Heart left ventricle (tissue), 16 donors: Measurements from ENCODE around the gene FUT3. TPM values are rescaled to one million over a fixed set of nuclear protein-coding genes. Genes with fewer than 3 reads are reported as not detected.

Experiments used
- ATAC-seq, 4 donors: fragments of 200-7000 bp; cut with Tn5 transposase; one replicate each; pipeline ENCODE4 v1.9.1; 2020 to 2022; ENCODE audit warnings: moderate library complexity in 4 of 4, mild to moderate bottlenecking in 3 of 4, moderate number of reproducible peaks in 1 of 4
- DNase-seq, 5 donors: peaks; one replicate each; pipeline ENCODE4 v3.0.0-alpha.2; 2020
- H3K27ac ChIP-seq, 12 donors: fragments of 200-600 bp; sonication (generic) in 4 of 12; one replicate each; pipeline versions ENCODE4 v1.5.0 to v1.8.0; 2016 to 2022; ENCODE audit warnings: mild to moderate bottlenecking in 2 of 12
- H3K27me3 ChIP-seq, 9 donors: fragments of 200-600 bp; sonication (generic) in 2 of 9; one replicate each; pipeline versions ENCODE4 v1.5.1 to v1.8.0; 2016 to 2022; ENCODE audit warnings: mild to moderate bottlenecking in 3 of 9
- H3K36me3 ChIP-seq, 9 donors: fragments of 200-600 bp; sonication (generic) in 2 of 9; one replicate each; pipeline versions ENCODE4 v1.5.0 to v1.8.0; 2018 to 2022; ENCODE audit warnings: mild to moderate bottlenecking in 2 of 9
- H3K4me1 ChIP-seq, 12 donors: fragments of 200-600 bp; sonication (generic) in 4 of 12; one replicate each; pipeline versions ENCODE4 v1.5.0 to v1.8.0; 2016 to 2022; ENCODE audit warnings: mild to moderate bottlenecking in 3 of 12
- H3K4me3 ChIP-seq, 12 donors: fragments of 200-600 bp; sonication (generic) in 4 of 12; one replicate each; pipeline versions ENCODE4 v1.5.0 to v1.8.0; 2017 to 2022; ENCODE audit warnings: mild to moderate bottlenecking in 9 of 12, moderate library complexity in 4 of 12
- H3K9me3 ChIP-seq, 12 donors: fragments of 200-600 bp; sonication (generic) in 4 of 12; one replicate each; pipeline versions ENCODE4 v1.5.0 to v1.8.0; 2016 to 2022; ENCODE audit warnings: mild to moderate bottlenecking in 1 of 12
- POLR2A ChIP-seq, 2 donors: fragments of 450-650 bp; IDR thresholded peaks; one replicate each; pipeline ENCODE4 v1.6.1; 2017; ENCODE audit warnings: antibody characterized with exemption in 2 of 2, mild to moderate bottlenecking in 2 of 2, moderate library complexity in 2 of 2
- WGBS, 4 donors: extraction: QIAGEN DNeasy Blood & Tissue Kit in 2 of 4; methylation state at CpG; one replicate each; pipeline versions ENCODE4 v1.1.5 to v1.1.7; 2013 to 2018; 5-methylcytosine and 5-hydroxymethylcytosine counted together
- intact Hi-C, 10 donors: fragments of 100-400 bp; cut with DNase I; formaldehyde crosslinking; loops; one replicate each; pipeline versions ENCODE4 v1.11.1 to v1.14.2; 2022
- polyA plus RNA-seq, 2 donors: library from polyadenylated mRNA; stranded (reverse); fragments of 200-250 nt; gene quantifications; one replicate each; pipeline ENCODE4 v1.2.3, GENCODE V29; 2013
- total RNA-seq, 9 donors: library from RNA; depleted of rRNA in 2 of 9; stranded (reverse); fragments of >200 nt in 2 of 9; fragmentation: NEBNext Ultra II Directional in 3 of 9; extraction: Animal tissue kit (Norgen Biotek cat#: 25700) in 3 of 9; gene quantifications; one replicate each; pipeline versions ENCODE4 v1.1.0 to v1.2.4, GENCODE V29; 2016 to 2023
- TF ChIP-seq, protein P1 (sequence below), 12 donors: fragments of 200-600 bp; sonication (generic) in 4 of 12; IDR thresholded peaks; one replicate each; pipeline versions ENCODE4 v1.5.0 to v1.8.0; 2018 to 2022; ENCODE audit warnings: antibody characterized with exemption in 12 of 12, mild to moderate bottlenecking in 5 of 12
- donor health status: ischemic (EF 13 %, LVEDD 7.1; RV severe dilation, severe dysfunction).
- donor health status: healthy with polysubstance abuse.
- donor health status: DM: no; HTN: yes; CAD: no.
- donor health status: DM: no; HTN: no; CAD: no.
- donor health status: ischemic (EF 25% LVEDD 6.9; RV normal size, moderate dysfunction).
- donor health status: ischemic (EF 25% LVEDD 5.7; RV mildly dilated, moderate dysfunction).
- donor health status: healthy.
- donor health status: DM: yes; HTN: yes; CAD: no.
- donor health status: ischemic (EF 35%, LVEDD 5.7; RV mildly dilated, moderate dysfunction).
- donor health status: nonischemic (EF 11% LVEDD 7.7; RV severe dilation, severe dysfunction).
- donor health status: DM: yes; HTN: yes; CAD: no.
- donor health status: PGD.
- donor health status: ischemic (EF 29% LVEDD 5.4; RV normal size, mild dysfunction).
- donor health status: nonischemic (EF 23%, LVEDD 6.1; RV moderate dilation, normal function).

FUT3 gene
- total and polyA plus RNA-seq, 11 donors: 0.07 TPM; not detected in 10

DNA sequence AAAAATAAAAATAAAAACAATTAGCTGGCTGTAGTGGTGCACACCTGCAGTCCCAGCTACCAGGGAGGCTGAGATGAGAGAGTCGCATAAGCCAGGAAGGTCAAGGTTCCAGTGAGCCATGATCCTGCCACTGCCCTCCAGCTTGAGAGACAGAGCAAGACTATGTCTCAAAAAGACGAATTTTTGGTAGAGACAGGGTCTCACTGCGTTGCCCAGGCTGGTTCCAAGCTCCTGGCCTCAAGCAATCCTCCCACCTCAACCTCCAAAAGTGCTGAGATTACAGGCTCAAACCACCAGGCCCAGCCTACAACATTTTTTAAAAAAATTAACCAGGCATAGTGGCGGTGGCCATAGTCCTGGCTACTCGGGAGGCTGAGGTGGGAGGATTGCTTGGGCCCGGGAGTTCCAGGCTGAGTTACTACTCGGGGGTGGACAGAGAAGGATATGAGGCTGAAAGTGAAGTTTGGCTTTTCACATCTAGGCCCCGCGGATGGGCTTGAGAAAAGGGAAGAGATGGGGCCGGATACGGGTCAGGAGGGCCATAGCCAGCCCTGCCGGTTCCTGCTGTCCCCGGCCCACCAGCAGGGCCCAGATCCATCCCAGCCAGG is 42.2 kb upstream of the FUT3 start:
- 67 to 80% (median 72%) methylated on average over 13 of the region's 13 CpGs for WGBS, 4 donors
- Histone ChIP-seq H3K4me1 (peaks cover 0 to 60% (median 27%) of the 10 kb centered on the region in 12 donors), H3K9me3 (no peaks in the 10 kb centered on the region), H3K27ac (peak overlapping the region in 11 of 12 donors; percentile 43 to 93 (median 76)), H3K36me3 (peaks cover 0 to 31% (median 16%) of the 10 kb centered on the region in 9 donors), H3K4me3 (no peak overlapping the region), H3K27me3 (peaks cover 0 to 15% (median 0%) of the 10 kb centered on the region in 9 donors)
- intact Hi-C loops: loop anchor here in 9 of 10 donors (2.0 to 5.0 kb wide), 5 partner anchors 66 to 91 kb away; partner anchors contain the start of gene NRTN (in 3 of the 9)
- ATAC-seq (peak in 1 of 4 donors; percentile 3), DNase-seq (no peak)
- TF ChIP-seq, protein P1, sequence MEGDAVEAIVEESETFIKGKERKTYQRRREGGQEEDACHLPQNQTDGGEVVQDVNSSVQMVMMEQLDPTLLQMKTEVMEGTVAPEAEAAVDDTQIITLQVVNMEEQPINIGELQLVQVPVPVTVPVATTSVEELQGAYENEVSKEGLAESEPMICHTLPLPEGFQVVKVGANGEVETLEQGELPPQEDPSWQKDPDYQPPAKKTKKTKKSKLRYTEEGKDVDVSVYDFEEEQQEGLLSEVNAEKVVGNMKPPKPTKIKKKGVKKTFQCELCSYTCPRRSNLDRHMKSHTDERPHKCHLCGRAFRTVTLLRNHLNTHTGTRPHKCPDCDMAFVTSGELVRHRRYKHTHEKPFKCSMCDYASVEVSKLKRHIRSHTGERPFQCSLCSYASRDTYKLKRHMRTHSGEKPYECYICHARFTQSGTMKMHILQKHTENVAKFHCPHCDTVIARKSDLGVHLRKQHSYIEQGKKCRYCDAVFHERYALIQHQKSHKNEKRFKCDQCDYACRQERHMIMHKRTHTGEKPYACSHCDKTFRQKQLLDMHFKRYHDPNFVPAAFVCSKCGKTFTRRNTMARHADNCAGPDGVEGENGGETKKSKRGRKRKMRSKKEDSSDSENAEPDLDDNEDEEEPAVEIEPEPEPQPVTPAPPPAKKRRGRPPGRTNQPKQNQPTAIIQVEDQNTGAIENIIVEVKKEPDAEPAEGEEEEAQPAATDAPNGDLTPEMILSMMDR (IDR thresholded peaks at IDR 0.05): no peak
- TF ChIP-seq POLR2A (IDR thresholded peaks at IDR 0.05): no peak

DNA sequence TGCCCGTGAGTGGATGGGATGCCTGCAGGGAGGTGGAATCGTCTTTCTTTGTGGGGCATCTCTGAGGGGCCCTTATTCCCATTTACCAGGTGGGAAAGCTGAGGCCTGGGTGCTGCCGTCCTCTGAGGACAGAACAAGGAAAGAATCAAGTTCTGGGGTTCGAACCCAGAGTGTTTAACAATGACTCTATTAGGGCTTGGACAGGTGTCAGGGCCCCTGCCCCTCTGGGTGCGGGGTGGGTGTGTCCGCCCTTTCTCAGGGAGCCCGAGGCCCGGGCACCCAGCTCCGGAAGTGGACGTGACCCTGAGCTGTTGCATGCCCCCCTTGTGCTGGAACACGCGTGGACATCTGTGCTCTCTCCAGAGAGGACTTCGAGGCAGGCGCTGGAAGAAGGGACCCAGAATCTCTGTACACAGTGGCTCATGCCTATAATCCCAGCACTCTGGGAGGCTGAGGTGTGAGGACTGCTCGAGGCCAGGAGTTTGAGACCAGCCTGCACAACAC is 41.6 kb upstream of the FUT3 start:
- 54 to 65% (median 60%) methylated on average over 11 to 15 of the region's 15 CpGs for WGBS, 4 donors
- no peak for DNase-seq
- H3K9me3 ChIP-seq: no peaks in the 10 kb centered on the region
- H3K4me3 ChIP-seq: no peak overlapping the region
- ATAC-seq: no peak
- H3K36me3 ChIP-seq: peaks cover 0 to 31% (median 16%) of the 10 kb centered on the region in 9 donors
- peaks cover 0 to 15% (median 0%) of the 10 kb centered on the region in 9 donors for H3K27me3 ChIP-seq
- TF ChIP-seq, protein P1 (IDR thresholded peaks at IDR 0.05): no peak
- no peak for TF ChIP-seq POLR2A (IDR thresholded peaks at IDR 0.05)
- H3K4me1 ChIP-seq: peaks cover 0 to 60% (median 27%) of the 10 kb centered on the region in 12 donors
- peak overlapping the region in 5 of 12 donors; percentile 82 to 93 (median 89) for H3K27ac ChIP-seq
- intact Hi-C loops: loop anchor here in 9 of 10 donors (2.0 to 5.0 kb wide), 5 partner anchors 66 to 91 kb away; partner anchors contain the start of gene NRTN (in 3 of the 9)

DNA sequence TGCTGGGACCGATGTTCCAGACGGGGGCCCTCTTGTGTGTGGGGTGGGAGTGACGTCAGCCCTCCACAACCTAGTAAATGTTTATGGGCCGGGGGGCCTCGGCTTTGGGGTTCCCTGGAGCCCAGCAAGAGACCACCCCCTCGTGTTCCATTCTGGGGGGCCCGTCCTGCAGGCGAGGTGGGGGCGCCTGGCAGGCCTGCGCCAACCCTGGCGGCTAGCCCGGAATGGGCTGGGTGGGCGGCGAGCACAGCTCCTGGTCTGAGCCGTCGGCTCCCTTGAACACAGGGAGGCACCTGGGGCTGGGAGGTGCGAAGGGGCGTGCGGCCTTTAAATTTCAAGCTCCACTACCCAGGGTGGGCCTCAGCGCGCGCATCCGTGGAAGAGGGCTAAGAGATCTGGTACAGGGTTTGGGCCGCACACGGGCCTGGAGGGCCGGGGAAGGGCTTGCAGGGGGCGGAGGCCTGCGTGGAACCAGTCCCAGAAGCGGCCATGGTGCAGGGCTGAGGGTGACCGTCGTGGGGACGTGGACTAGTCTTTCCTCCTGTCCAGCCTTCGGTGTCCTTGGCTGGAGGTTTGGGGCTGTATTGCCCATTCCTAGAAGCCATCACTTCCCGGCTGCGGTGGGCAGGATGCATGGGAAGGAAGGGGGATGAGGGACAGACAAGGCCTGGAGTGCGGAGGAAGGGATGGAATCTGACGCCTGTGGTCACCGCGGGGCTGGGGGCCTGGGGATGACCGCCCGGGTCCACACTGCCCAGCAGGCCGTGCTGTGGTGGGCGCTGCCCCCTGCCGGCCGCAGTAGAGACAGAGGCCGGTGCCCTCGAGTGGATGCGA is 40.9 kb upstream of the FUT3 start:
- peaks cover 0 to 56% (median 27%) of the 10 kb centered on the region in 12 donors for H3K4me1 ChIP-seq
- H3K27ac ChIP-seq: peak overlapping the region in 1 of 12 donors; percentile 89
- TF ChIP-seq POLR2A (IDR thresholded peaks at IDR 0.05): no peak
- TF ChIP-seq, protein P1 (IDR thresholded peaks at IDR 0.05): peak; percentile 44 to 73 (median 61)

More for the DNA sequence above, 40.9 kb upstream of the FUT3 start:
- Histone ChIP-seq H3K4me3 (no peak overlapping the region), H3K36me3 (peaks cover 0 to 27% (median 16%) of the 10 kb centered on the region in 9 donors), H3K9me3 (no peaks in the 10 kb centered on the region), H3K27me3 (peaks cover 0 to 15% (median 0%) of the 10 kb centered on the region in 9 donors)
- 7 to 12% (median 12%) methylated on average over 31 to 48 of the region's 48 CpGs for WGBS, 4 donors
- intact Hi-C loops: loop anchor here (2.0 to 5.0 kb wide), 5 partner anchors 65 to 90 kb away; partner anchors contain the start of gene NRTN (in 3 of the 10)
- DNase-seq (peak in 1 of 5 donors; percentile 55), ATAC-seq (peak; percentile 17 to 38 (median 29))
